AG09309 (cell line): ENCODE measurements around the gene HPS5.

Experiments
- DNase-seq: peaks from one replicate; pipeline ENCODE4 v3.0.0-alpha.2; 2010; ENCODE audit warnings: low read depth
- H3K4me3 ChIP-seq: 2 replicates; pipeline ENCODE4 v1.5.1; 2011; ENCODE audit warnings: mild to moderate bottlenecking, low read depth, low read length, moderate library complexity; ENCODE audit not compliant: control insufficient read depth
- TF ChIP-seq, protein P1 (sequence below): IDR thresholded peaks from 2 replicates; pipeline ENCODE4 v1.5.1; 2011; ENCODE audit warnings: mild to moderate bottlenecking, low read depth, low read length, inconsistent platforms; ENCODE audit not compliant: insufficient read depth, control insufficient read depth; ENCODE audit errors: missing control alignments

The HPS5 gene

DNA sequence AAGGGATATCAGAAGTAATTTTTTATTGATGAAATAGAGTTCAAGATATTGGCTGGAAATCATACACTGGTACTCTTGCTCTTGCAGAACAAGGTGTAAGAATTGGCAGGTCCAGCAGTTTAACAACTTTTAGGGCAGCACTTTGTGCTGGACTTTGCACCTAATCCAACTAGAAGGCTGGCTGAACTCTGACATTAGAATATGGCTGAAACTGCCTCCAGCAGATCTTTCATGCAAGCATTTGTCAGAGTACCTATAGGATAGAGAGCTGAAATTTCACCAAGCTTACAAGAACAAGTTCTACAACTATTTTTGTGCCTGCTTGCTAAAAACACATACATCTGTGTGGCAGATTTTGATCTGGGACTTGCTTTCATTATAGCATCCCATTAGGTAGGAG lies 17.2 kb downstream of the HPS5 start:
- no peak for DNase-seq
- TF ChIP-seq, protein P1, sequence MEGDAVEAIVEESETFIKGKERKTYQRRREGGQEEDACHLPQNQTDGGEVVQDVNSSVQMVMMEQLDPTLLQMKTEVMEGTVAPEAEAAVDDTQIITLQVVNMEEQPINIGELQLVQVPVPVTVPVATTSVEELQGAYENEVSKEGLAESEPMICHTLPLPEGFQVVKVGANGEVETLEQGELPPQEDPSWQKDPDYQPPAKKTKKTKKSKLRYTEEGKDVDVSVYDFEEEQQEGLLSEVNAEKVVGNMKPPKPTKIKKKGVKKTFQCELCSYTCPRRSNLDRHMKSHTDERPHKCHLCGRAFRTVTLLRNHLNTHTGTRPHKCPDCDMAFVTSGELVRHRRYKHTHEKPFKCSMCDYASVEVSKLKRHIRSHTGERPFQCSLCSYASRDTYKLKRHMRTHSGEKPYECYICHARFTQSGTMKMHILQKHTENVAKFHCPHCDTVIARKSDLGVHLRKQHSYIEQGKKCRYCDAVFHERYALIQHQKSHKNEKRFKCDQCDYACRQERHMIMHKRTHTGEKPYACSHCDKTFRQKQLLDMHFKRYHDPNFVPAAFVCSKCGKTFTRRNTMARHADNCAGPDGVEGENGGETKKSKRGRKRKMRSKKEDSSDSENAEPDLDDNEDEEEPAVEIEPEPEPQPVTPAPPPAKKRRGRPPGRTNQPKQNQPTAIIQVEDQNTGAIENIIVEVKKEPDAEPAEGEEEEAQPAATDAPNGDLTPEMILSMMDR, result no peak
- no peak overlapping the region for H3K4me3 ChIP-seq

DNA sequence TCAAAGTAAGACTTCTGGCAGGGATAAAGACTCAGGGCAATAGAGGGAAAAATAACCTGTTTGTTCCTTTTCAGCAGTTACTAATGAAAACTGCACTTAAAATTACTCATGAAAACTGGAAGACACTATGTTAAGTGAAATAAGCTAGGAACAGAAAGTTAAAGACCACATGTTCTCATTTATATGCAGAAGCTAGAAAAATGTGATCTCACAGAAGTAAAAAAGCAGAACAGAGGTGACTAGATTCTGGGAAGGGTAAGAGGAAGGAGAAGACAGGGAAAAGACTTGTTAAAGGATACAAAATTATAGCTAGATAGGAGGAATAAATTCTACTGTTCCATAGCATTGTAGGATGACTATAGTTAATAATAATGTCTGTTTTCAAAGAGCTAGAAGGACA lies 22.2 kb downstream of the HPS5 start:
- no peak for DNase-seq
- no peak overlapping the region for H3K4me3 ChIP-seq
- TF ChIP-seq, protein P1, result no peak

DNA sequence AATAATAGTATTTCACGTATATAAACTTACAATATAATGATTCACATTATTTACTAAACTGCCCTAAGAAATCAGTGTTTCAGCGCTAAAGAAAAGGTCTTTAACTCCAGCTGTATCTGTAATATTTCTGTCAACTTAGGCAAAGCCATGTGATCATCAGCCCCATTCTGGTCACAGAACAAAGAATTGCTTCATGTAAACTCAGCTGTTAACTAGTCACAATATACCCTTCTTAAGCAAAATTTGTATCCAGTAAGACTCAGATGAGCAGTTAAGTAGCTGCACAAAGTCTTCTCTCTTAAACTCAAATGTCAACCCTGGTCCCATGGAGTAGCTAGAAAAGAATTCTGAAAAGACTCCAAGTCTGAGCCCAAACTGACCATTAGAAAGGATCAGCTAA lies 26.6 kb downstream of the HPS5 start:
- no peak for DNase-seq
- no peak overlapping the region for H3K4me3 ChIP-seq
- TF ChIP-seq, protein P1, result no peak

DNA sequence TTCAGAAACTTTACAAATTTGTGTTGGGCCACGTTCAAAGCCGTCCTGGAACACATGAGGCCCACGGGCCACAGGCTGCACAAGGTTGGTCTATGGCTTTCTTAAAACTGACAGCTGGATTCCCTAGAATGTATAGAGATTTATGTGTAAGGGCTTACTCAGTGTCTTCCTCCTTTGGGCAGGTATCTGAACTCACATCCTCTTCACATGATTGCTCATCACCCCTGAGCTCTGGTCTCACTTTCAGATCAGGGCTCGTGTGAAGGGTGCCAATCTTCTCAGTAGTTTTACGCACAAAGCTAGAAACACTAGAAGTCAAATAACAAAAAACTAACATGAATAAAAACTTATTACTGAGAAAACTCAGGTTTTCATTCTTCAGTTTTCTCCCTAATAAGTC lies 27.1 kb downstream of the HPS5 start:
- no peak overlapping the region for H3K4me3 ChIP-seq
- no peak for DNase-seq
- TF ChIP-seq, protein P1, result no peak

DNA sequence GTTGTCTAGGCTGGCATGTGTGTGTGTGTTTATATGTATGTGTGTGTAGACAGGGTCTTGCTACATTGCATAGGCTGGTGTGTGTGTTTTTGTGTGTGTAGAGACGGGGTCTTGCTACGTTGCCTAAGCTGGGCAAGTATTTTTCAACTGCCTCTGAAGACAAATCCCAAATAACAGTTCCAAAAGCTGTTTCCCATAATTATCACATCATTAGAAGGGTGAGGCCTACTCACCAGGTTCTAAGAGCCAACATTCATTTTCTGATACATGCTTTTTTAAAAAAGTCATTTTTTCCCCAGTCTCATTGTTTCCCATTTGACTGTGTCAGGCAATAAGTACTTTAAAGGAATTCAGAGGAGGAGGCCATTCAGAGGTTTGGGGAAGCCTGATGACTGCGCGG lies 33.0 kb downstream of the HPS5 start:
- no peak for DNase-seq
- TF ChIP-seq, protein P1, result no peak
- no peak overlapping the region for H3K4me3 ChIP-seq

DNA sequence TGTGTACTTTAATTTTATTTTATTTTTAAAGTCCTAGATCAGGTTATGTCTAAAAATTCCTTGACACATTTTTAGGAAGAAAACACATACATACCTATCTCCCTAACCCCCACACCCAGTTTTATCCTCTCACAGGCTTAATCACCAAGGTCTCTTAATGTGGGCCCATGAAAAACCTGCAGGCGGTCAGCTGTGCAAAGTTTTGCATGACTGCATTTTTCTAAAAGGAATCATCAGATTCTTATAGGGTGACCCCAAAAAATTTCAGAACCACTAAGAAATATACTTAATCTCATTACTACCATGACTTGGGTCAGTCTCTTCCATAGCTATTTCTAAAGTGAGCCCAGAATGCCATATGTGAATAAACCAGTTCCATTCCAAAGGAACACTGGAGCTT lies 36.1 kb downstream of the HPS5 start:
- TF ChIP-seq, protein P1, result no peak
- no peak overlapping the region for H3K4me3 ChIP-seq
- DNase-seq, result no peak

DNA sequence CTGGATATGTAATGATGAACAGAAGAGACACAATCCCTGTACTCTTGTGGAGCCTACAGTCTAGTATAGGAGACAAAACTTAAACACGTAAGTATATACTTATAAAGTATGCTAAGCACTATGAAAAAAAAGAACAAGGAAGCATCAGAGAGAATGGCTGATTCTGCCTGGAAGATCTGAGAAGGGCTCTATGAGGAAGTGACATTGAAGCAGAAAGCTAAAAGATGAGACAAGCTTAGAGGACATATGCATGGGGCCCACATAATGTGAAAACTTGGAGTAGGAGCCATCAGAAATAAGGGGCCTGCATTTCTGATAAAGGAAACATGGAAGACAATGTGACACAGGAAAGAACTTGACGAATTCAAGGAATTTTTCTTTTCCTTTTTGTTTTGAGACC lies 39.3 kb downstream of the HPS5 start:
- TF ChIP-seq, protein P1, result no peak
- H3K4me3 ChIP-seq, result no peak overlapping the region
- no peak for DNase-seq
